Measurements from ENCODE around the gene VEZF1.

VEZF1 gene

DNA sequence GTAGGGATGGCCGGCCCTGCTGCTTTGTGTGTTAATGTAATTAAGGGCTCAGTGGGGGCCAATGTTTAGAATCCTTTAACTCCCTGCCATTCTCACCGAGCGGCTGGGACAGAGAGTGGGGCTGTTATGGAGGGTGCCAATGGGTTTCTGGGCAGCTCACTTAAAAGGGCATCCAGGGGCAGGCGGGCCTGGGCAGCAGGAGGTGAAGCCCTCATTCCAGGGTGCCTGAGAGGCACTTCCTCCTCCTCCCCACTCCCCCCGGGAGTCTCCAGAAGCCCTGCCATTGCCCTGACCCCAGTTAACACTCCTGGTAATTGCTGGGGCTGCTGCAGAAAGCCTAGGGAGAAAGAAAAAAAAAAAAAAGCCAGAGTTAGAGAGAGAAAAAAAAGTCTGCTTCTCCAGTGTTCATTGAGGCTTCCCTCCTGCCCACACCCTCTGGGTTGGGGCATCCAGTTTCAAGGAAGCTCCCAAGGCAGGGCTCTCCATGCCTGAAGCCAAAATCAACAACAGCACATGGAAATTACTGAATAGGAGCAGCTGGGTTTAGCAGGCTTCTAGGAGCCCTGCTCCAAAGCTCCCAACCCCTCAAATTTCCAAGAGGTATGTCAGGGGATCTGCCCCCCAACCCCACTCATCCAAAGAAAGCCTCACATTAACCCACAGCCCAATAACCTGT lies 60.9 kb downstream of the VEZF1 start:
- peak; percentile 88 for DNase-seq (ENCODE audit: low read depth)

DNA sequence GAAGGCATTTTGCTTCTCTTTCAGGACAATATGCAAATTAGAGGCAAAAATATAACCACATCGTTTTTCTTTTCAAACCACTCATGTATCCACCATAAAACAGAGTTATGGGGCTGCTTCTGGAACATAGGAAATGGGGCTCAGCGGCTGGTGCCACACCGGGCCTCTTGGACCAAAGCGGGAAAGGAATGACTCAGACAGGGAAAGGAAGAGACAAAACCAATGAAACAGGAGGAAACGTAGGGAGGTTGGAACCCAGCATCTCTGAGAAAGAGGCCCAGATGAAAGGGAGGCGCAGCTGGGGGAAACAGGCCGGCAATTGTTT lies 61.4 kb downstream of the VEZF1 start:
- no peak for DNase-seq (ENCODE audit: low read depth)

- no peak for DNase-seq (ENCODE audit: low read depth)
Observed at GRCh38 chr17:57925361-57925990, 62.6 kb downstream of the VEZF1 start.

GRCh38 chr17:57924677-57925076 lies 63.4 kb downstream of the VEZF1 start:
- DNase-seq (ENCODE audit: low read depth), result no peak

All from EH (cell line).